Measurements from ENCODE around the gene TIMM10B.

- no peak for TF ChIP-seq POLR2A (IDR thresholded peaks at IDR 0.05)
- TF ChIP-seq, protein P1, sequence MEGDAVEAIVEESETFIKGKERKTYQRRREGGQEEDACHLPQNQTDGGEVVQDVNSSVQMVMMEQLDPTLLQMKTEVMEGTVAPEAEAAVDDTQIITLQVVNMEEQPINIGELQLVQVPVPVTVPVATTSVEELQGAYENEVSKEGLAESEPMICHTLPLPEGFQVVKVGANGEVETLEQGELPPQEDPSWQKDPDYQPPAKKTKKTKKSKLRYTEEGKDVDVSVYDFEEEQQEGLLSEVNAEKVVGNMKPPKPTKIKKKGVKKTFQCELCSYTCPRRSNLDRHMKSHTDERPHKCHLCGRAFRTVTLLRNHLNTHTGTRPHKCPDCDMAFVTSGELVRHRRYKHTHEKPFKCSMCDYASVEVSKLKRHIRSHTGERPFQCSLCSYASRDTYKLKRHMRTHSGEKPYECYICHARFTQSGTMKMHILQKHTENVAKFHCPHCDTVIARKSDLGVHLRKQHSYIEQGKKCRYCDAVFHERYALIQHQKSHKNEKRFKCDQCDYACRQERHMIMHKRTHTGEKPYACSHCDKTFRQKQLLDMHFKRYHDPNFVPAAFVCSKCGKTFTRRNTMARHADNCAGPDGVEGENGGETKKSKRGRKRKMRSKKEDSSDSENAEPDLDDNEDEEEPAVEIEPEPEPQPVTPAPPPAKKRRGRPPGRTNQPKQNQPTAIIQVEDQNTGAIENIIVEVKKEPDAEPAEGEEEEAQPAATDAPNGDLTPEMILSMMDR (IDR thresholded peaks at IDR 0.05) = no peak
Observed at GRCh38 chr11:6530848-6531247, 49.5 kb downstream of the TIMM10B start.

All from esophagus squamous epithelium (tissue), 4 donors.